IMR-90 (cell line): Measurements from ENCODE around the gene ADAMTS16. TPM values are rescaled to one million over a fixed set of nuclear protein-coding genes. Genes with fewer than 3 reads are reported as not detected.

Source experiments
- ATAC-seq: fragments of 200-7000 bp; cut with Tn5 transposase; 2 replicates; pipeline ENCODE4 v1.9.1; 2020; ENCODE audit warnings: low read depth, mild to moderate bottlenecking, moderate library complexity
- BruUV-seq: library from RNA; stranded (reverse); fragments of 400-500 nt; replicated peaks from 2 replicates; lab custom pipeline; 2021; lab: Mats Ljungman, UMichigan
- CTCF ChIA-PET: fragments of 300-600 bp; formaldehyde crosslinking; extraction: SDS; loops from one replicate; lab custom pipeline; 2021; ENCODE audit warnings: antibody characterized with exemption; lab: Yijun Ruan, JAX
- POLR2A ChIA-PET: fragments of 300-600 bp; sonication (Branson Sonifier 250); formaldehyde crosslinking; loops from one replicate; lab custom pipeline; 2022; ENCODE audit warnings: antibody characterized with exemption; ENCODE audit not compliant: unreplicated experiment; lab: Charles Lee
- DNase-seq: peaks from one replicate; pipeline ENCODE4 v3.0.0; 2013
- H2AFZ ChIP-seq: replicated peaks from 2 replicates; pipeline ENCODE3; 2013; ENCODE audit warnings: low read length, mild to moderate bottlenecking; ENCODE audit not compliant: poor library complexity
- H2AK5ac ChIP-seq: 2 replicates; pipeline ENCODE4 v1.6.1; 2013; ENCODE audit warnings: low read depth, low read length, inconsistent platforms
- H2AK9ac ChIP-seq: replicated peaks from 2 replicates; pipeline ENCODE3; 2013; ENCODE audit warnings: mild to moderate bottlenecking, low read depth, low read length, moderate library complexity; ENCODE audit not compliant: poor library complexity
- H2BK120ac ChIP-seq: 2 replicates; pipeline ENCODE4 v1.6.1; 2013; ENCODE audit warnings: low read depth, low read length, inconsistent platforms
- H2BK15ac ChIP-seq: 3 replicates; pipeline ENCODE4 v1.6.1; 2013; ENCODE audit warnings: low read depth, low read length, inconsistent platforms
- H2BK20ac ChIP-seq: 2 replicates; pipeline ENCODE4 v1.6.1; 2013; ENCODE audit warnings: low read depth, mild to moderate bottlenecking, inconsistent platforms, low read length, moderate library complexity
- H2BK5ac ChIP-seq: 2 replicates; pipeline ENCODE4 v1.6.1; 2013; ENCODE audit warnings: mild to moderate bottlenecking, low read depth, low read length, inconsistent platforms; ENCODE audit not compliant: poor library complexity, severe bottlenecking
- H3K14ac ChIP-seq: replicated peaks from 2 replicates; pipeline ENCODE4 v1.6.1; 2013; ENCODE audit warnings: low read depth, low read length, inconsistent platforms
- H3K18ac ChIP-seq: 2 replicates; pipeline ENCODE4 v1.6.1; 2013; ENCODE audit warnings: low read depth, low read length, control low read depth
- H3K23ac ChIP-seq: 2 replicates; pipeline ENCODE4 v1.6.1; 2013; ENCODE audit warnings: low read depth, low read length, inconsistent platforms
- H3K27ac ChIP-seq: 2 replicates; pipeline ENCODE4 v1.5.1; 2013; ENCODE audit warnings: mild to moderate bottlenecking, control low read depth, low read length; ENCODE audit not compliant: insufficient read depth
- H3K27me3 ChIP-seq: 2 replicates; pipeline ENCODE4 v1.6.1; 2013; ENCODE audit warnings: low read length; ENCODE audit not compliant: control insufficient read depth, insufficient read depth
- H3K36me3 ChIP-seq: 2 replicates; pipeline ENCODE4 v1.6.1; 2013; ENCODE audit warnings: low read length, mixed read lengths; ENCODE audit not compliant: control insufficient read depth, insufficient read depth
- H3K4ac ChIP-seq: 2 replicates; pipeline ENCODE4 v1.6.1; 2013; ENCODE audit warnings: low read depth, low read length, inconsistent platforms
- H3K4me1 ChIP-seq: 2 replicates; pipeline ENCODE4 v1.6.1; 2013; ENCODE audit warnings: low read length, mixed read lengths; ENCODE audit not compliant: control insufficient read depth, insufficient read depth
- H3K4me2 ChIP-seq: 2 replicates; pipeline ENCODE4 v1.6.1; 2013; ENCODE audit warnings: low read depth, mild to moderate bottlenecking, control low read depth, low read length, moderate library complexity
- H3K4me3 ChIP-seq: 2 replicates; pipeline ENCODE4 v1.5.1; 2013; ENCODE audit warnings: low read depth, mild to moderate bottlenecking, control low read depth, low read length, moderate library complexity; ENCODE audit not compliant: insufficient read depth
- H3K56ac ChIP-seq: 2 replicates; pipeline ENCODE4 v1.6.1; 2013; ENCODE audit warnings: low read length, inconsistent platforms; ENCODE audit not compliant: insufficient read depth; ENCODE audit errors: extremely low read depth
- H3K79me1 ChIP-seq, 2 experiments: 2 replicates each; pipeline ENCODE4 v1.6.1; 2013; ENCODE audit warnings: low read length in 2 of 2, inconsistent platforms in 1 of 2, low read depth in 1 of 2
- H3K9ac ChIP-seq: 2 replicates; pipeline ENCODE4 v1.6.1; 2013; ENCODE audit warnings: low read depth, low read length, control low read depth
- H3K9me1 ChIP-seq: 2 replicates; pipeline ENCODE4 v1.6.1; 2013; ENCODE audit warnings: low read length, inconsistent platforms; ENCODE audit not compliant: insufficient read depth
- H3K9me3 ChIP-seq: 2 replicates; pipeline ENCODE4 v1.6.1; 2013; ENCODE audit warnings: low read length; ENCODE audit not compliant: control insufficient read depth, insufficient read depth
- H4K20me1 ChIP-seq: 2 replicates; pipeline ENCODE4 v1.6.1; 2013; ENCODE audit warnings: low read length, inconsistent platforms; ENCODE audit not compliant: insufficient read depth
- H4K5ac ChIP-seq: 2 replicates; pipeline ENCODE4 v1.6.1; 2013; ENCODE audit warnings: mild to moderate bottlenecking, low read depth, low read length, control low read depth
- H4K8ac ChIP-seq, 2 experiments: 2 replicates each; pipeline ENCODE4 v1.6.1; 2013; ENCODE audit warnings: low read depth in 2 of 2, low read length in 2 of 2, control low read depth in 1 of 2, inconsistent platforms in 1 of 2
- H4K91ac ChIP-seq: 2 replicates; pipeline ENCODE4 v1.6.1; 2013; ENCODE audit warnings: low read depth, low read length, inconsistent platforms; ENCODE audit not compliant: insufficient read depth
- BHLHE40 ChIP-seq: fragments of 150-350 bp; IDR thresholded peaks from 2 replicates; pipeline ENCODE4 v1.6.1; 2016; ENCODE audit warnings: mild to moderate bottlenecking, low read depth, low read length
- CHD1 ChIP-seq: IDR thresholded peaks from 2 replicates; pipeline ENCODE4 v1.6.1; 2012; ENCODE audit warnings: low read depth, low read length, improper control_type of control experiment
- FOS ChIP-seq: fragments of 150-350 bp; IDR thresholded peaks from 2 replicates; pipeline ENCODE4 v1.6.1; 2016; ENCODE audit warnings: low read depth, low read length
- MXI1 ChIP-seq: IDR thresholded peaks from 2 replicates; pipeline ENCODE4 v1.6.1; 2012; ENCODE audit warnings: low read depth, mild to moderate bottlenecking, low read length, moderate library complexity, borderline replicate concordance
- NFE2L2 ChIP-seq: fragments of 150-350 bp; IDR thresholded peaks from 2 replicates; pipeline ENCODE4 v1.6.1; 2016; ENCODE audit warnings: low read depth, mild to moderate bottlenecking, low read length
- RAD21 ChIP-seq: IDR thresholded peaks from 2 replicates; pipeline ENCODE4 v1.6.1; 2012; ENCODE audit warnings: low read length, improper control_type of control experiment
- RCOR1 ChIP-seq: IDR thresholded peaks from 2 replicates; pipeline ENCODE4 v1.6.1; 2012; ENCODE audit warnings: mild to moderate bottlenecking, low read length, improper control_type of control experiment; ENCODE audit not compliant: insufficient replicate concordance
- RFX5 ChIP-seq: IDR thresholded peaks from 2 replicates; pipeline ENCODE4 v1.8.0; 2012; ENCODE audit warnings: low read depth, mild to moderate bottlenecking, low read length, moderate library complexity
- SMC3 ChIP-seq: fragments of 150-350 bp; IDR thresholded peaks from 2 replicates; pipeline ENCODE4 v1.6.1; 2016; ENCODE audit warnings: low read depth, mild to moderate bottlenecking, antibody characterized with exemption, low read length, moderate library complexity
- WGBS, 2 experiments: methylation state at CpG; one replicate each; pipeline versions ENCODE4 v1.1.5 to v1.1.7; 2013; ENCODE audit warnings: missing lambda C conversion rate in 2 of 2; ENCODE audit not compliant: insufficient read length in 1 of 2; ENCODE audit errors: extremely low coverage in 2 of 2; 5-methylcytosine and 5-hydroxymethylcytosine counted together
- dilution Hi-C: fragments of 300-500 bp; cut with HindIII; formaldehyde crosslinking; loops from one replicate; pipeline ENCODE4 v1.14.3; 2018; ENCODE audit warnings: low sequenced_read_pairs; ENCODE audit not compliant: unreplicated experiment
- in situ Hi-C: fragments of 300-500 bp; cut with MboI; formaldehyde crosslinking; loops from 3 replicates; pipeline ENCODE4 v1.14.3; 2019; ENCODE audit warnings: low sequenced_read_pairs, inconsistent platforms, mixed read lengths
- intact Hi-C: fragments of 100-400 bp; cut with micrococcal nuclease; formaldehyde crosslinking; loops from 2 replicates; pipeline ENCODE4 v1.10.0; 2022
- polyA plus RNA-seq, 3 experiments: library from polyadenylated mRNA; depleted of rRNA; stranded (reverse); fragments of >200 nt; gene quantifications; 2 replicates each; pipeline ENCODE4 v1.2.3, GENCODE V29; 2012; ENCODE audit warnings: low replicate concordance in 1 of 3
- total RNA-seq: library from RNA; depleted of rRNA; stranded (reverse); fragments of >200 nt; gene quantifications from 2 replicates; pipeline ENCODE4 v1.2.3, GENCODE V29; 2012
- TF ChIP-seq, protein P1 (sequence below): conservative IDR thresholded peaks from 2 replicates; pipeline ENCODE4 v1.5.1; 2012; ENCODE audit warnings: mild to moderate bottlenecking, low read depth, low read length, improper control_type of control experiment
- TF ChIP-seq, protein P2 (sequence below): fragments of 150-350 bp; IDR thresholded peaks from 2 replicates; pipeline ENCODE4 v1.6.1; 2017; ENCODE audit warnings: mild to moderate bottlenecking, antibody characterized with exemption, low read length, low read depth

Gene ADAMTS16
- total and polyA plus RNA-seq, 2 of the 4 experiments (the other 2 are of a cell fraction), result 0.09 to 0.18 TPM

DNA sequence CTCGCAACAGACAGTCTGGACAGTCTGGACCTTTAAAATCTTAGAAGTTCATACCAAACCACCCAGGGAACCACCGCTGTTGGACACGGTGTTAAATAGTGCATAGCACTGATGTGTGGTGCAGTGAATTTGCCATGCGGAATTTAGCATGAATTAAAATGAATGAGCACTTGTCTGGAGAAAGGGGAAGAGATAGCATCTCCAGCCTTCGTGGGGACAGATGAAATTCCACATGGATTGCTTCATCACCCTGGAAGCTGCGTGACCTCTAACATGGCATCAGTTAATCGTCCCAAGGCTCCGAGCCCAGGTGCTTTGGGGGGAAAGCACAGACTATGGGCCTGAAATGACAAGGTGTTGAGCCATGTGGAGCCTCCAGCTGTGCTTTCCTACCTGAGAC is 91.4 kb downstream of the ADAMTS16 start:
- H2BK15ac ChIP-seq, result no peak overlapping the region
- H2AK5ac ChIP-seq, result no peak overlapping the region
- H4K91ac ChIP-seq, result no peak overlapping the region
- H3K36me3 ChIP-seq, result no peaks in the 10 kb centered on the region
- no peaks in the 10 kb centered on the region for H3K27me3 ChIP-seq
- dilution Hi-C loops, result no loop called here
- ChIA-PET CTCF (no interaction called here), POLR2A (no interaction called here)
- H2BK20ac ChIP-seq, result no peak overlapping the region
- peaks cover 14% of the 10 kb centered on the region for H3K9me3 ChIP-seq
- H2BK5ac ChIP-seq, result no peak overlapping the region
- no peaks in the 10 kb centered on the region for H3K4me1 ChIP-seq
- no peak overlapping the region for H3K14ac ChIP-seq
- TF ChIP-seq RFX5, result no peak
- TF ChIP-seq FOS, result no peak
- TF ChIP-seq BHLHE40, result no peak
- no peak for TF ChIP-seq RAD21
- no peak for TF ChIP-seq RCOR1
- TF ChIP-seq, protein P1, sequence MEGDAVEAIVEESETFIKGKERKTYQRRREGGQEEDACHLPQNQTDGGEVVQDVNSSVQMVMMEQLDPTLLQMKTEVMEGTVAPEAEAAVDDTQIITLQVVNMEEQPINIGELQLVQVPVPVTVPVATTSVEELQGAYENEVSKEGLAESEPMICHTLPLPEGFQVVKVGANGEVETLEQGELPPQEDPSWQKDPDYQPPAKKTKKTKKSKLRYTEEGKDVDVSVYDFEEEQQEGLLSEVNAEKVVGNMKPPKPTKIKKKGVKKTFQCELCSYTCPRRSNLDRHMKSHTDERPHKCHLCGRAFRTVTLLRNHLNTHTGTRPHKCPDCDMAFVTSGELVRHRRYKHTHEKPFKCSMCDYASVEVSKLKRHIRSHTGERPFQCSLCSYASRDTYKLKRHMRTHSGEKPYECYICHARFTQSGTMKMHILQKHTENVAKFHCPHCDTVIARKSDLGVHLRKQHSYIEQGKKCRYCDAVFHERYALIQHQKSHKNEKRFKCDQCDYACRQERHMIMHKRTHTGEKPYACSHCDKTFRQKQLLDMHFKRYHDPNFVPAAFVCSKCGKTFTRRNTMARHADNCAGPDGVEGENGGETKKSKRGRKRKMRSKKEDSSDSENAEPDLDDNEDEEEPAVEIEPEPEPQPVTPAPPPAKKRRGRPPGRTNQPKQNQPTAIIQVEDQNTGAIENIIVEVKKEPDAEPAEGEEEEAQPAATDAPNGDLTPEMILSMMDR, result no peak
- TF ChIP-seq SMC3, result no peak
- TF ChIP-seq, protein P2, sequence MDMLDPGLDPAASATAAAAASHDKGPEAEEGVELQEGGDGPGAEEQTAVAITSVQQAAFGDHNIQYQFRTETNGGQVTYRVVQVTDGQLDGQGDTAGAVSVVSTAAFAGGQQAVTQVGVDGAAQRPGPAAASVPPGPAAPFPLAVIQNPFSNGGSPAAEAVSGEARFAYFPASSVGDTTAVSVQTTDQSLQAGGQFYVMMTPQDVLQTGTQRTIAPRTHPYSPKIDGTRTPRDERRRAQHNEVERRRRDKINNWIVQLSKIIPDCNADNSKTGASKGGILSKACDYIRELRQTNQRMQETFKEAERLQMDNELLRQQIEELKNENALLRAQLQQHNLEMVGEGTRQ, result no peak
- no peak for TF ChIP-seq NFE2L2
- no peak for TF ChIP-seq MXI1
- no peak for TF ChIP-seq CHD1
- WGBS, 2 experiments, result 83% methylated on average over 1 of the region's 8 CpGs; no CpG with 5 or more reads in 1 of the 2 experiments
- H3K4ac ChIP-seq, result no peak overlapping the region
- DNase-seq (no peak), ATAC-seq (no peak)
- H3K79me1 ChIP-seq, result no peaks in the 10 kb centered on the region
- H4K8ac ChIP-seq, result no peak overlapping the region
- H3K56ac ChIP-seq, result no peak overlapping the region
- no TSS peak for BruUV-seq
- H3K23ac ChIP-seq, result no peak overlapping the region
- no peak overlapping the region for H2AK9ac ChIP-seq
- H4K20me1 ChIP-seq, result no peaks in the 10 kb centered on the region
- H2AFZ ChIP-seq, result no peak overlapping the region
- no peak overlapping the region for H4K5ac ChIP-seq
- no peak overlapping the region for H2BK120ac ChIP-seq
- H3K4me3 ChIP-seq, result no peak overlapping the region
- no peak overlapping the region for H3K9ac ChIP-seq
- H3K9me1 ChIP-seq, result no peaks in the 10 kb centered on the region
- in situ Hi-C loops, result no loop called here
- intact Hi-C loops, result no loop called here
- H3K4me2 ChIP-seq, result no peak overlapping the region
- H3K27ac ChIP-seq, result no peak overlapping the region
- no peak overlapping the region for H3K18ac ChIP-seq
